Measurements from ENCODE around the gene MALAT1.

- TF ChIP-seq, protein P1, sequence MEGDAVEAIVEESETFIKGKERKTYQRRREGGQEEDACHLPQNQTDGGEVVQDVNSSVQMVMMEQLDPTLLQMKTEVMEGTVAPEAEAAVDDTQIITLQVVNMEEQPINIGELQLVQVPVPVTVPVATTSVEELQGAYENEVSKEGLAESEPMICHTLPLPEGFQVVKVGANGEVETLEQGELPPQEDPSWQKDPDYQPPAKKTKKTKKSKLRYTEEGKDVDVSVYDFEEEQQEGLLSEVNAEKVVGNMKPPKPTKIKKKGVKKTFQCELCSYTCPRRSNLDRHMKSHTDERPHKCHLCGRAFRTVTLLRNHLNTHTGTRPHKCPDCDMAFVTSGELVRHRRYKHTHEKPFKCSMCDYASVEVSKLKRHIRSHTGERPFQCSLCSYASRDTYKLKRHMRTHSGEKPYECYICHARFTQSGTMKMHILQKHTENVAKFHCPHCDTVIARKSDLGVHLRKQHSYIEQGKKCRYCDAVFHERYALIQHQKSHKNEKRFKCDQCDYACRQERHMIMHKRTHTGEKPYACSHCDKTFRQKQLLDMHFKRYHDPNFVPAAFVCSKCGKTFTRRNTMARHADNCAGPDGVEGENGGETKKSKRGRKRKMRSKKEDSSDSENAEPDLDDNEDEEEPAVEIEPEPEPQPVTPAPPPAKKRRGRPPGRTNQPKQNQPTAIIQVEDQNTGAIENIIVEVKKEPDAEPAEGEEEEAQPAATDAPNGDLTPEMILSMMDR (IDR thresholded peaks at IDR 0.05) = no peak
- no peak for TF ChIP-seq POLR2A (IDR thresholded peaks at IDR 0.05)
Measured at GRCh38 chr11:65503949-65504673, 5.3 kb downstream of the MALAT1 start.
